GM19468 (cell line): Measurements from ENCODE around the gene B9D1.
"Not testable (repeated sequence)": the region's sequence is repeated elsewhere in the genome, so short reads cannot be mapped to it uniquely, and the experiment has no call there.

Experiments
- ATAC-seq: cut with Tn5 transposase; IDR thresholded peaks from one replicate; pipeline ENCODE4 v1.9.1; 2021; ENCODE audit warnings: mild to moderate bottlenecking, moderate library complexity, moderate number of reproducible peaks; ENCODE audit not compliant: unreplicated experiment; ENCODE audit errors: extremely low read depth

Gene B9D1

DNA sequence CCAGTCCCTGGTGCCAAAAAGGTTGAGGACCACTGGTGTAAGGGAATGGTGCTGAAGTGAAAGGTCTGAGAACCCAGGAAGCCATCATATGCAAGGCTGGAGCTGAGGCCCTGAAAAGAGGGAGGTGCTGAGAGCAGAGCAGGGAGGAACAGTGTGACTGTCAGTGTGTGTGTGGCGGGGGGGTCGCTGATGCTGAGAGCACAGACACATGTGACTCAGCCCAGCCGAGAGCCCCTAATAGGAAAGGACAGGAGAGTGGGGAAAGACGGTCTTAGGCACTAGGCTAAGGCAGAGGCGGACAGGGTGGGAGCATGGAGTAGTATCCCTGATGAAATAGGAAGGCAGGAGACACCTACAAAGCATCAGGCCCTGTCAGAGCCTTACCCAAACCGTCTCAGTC, 1.2 kb downstream of the B9D1 start:
- ATAC-seq: no peak

- no peak for ATAC-seq
Observed at GRCh38 chr17:19360772-19361171, 1.8 kb downstream of the B9D1 start.

GRCh38 chr17:19359856-19360255, 2.7 kb downstream of the B9D1 start:
- no peak for ATAC-seq

DNA sequence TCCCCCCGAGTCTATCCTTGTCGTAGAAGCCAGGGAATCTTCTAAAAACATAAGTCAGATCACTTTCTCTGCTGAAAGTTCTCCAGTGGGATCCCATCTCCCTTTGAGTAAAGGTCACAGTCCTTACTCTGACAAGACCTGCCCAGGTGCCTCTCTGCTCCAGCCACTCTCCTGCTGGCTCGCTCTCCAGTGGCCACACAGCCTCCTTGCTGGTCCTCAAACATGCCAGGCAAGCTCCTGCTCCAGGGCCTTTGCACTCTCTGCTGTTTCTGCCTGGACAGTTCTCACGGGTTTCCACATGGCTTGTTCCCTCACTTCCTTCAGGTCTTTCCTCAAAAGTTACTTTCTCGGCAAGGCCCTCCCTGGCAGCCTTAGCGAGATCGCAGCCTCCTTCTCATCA, 3.4 kb downstream of the B9D1 start:
- ATAC-seq: no peak

GRCh38 chr17:19357761-19358160, 4.8 kb downstream of the B9D1 start:
- no peak for ATAC-seq

DNA sequence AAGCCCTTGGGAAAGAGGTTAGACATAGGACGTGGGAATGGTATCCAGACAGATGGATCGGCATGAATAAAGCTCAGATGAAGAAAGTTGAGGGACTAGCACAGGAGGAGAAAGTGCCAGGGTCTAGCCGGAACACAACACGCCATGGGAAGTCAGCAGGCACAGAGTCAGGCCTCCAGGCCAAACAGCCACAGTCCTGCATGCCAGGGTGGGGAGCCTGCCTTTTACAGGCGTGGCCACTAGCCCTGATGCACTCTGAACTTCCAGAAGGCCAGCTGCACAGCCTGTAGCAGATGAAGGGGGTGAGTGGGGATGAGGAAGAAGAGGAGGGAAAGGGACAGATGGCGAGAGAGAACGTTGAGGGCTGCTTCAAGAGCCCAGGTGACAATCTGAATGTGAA, 5.2 kb downstream of the B9D1 start:
- no peak for ATAC-seq

GRCh38 chr17:19354748-19355147, 7.8 kb downstream of the B9D1 start:
- no peak for ATAC-seq

DNA sequence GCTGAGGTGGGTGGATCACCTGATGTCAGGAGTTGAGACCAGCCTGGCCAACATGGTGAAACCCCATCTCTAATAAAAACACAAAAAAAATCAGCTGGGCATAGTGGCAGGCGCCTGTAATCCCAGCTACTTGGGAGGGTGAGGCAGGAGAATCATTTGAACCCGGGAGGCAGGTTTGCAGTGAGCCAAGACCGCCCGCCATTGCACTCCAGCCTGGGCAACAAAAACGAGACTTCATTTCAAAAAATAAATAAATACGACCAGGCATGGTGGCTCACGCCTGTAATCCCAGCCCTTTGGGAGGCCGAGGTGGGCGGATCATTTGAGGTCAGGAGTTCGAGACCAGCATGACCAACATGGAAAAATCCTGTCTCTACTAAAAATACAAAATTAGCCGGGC, 9.1 kb downstream of the B9D1 start:
- not testable (repeated sequence) for ATAC-seq

DNA sequence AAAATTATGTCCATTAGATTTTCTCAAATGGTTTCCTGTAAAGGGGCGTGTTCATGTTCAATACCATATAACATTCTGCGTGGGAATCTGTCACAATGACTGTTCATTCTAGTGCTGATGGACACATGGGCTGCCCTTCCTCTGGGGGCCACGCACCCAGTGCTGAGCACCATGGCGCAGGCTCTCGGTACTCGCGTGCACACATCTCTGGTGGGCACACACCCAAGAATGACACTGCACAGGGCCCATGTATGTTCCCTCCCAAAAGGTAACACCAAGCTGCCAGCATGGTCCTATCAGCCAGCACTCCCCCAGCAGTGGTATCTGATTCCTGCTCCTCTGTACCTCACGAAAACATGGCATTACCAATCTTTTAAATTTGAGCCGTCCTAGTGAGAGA, 13.7 kb downstream of the B9D1 start:
- no peak for ATAC-seq

GRCh38 chr17:19348081-19348650, 14.4 kb downstream of the B9D1 start:
- no peak for ATAC-seq

- no peak for ATAC-seq
Observed at GRCh38 chr17:19347323-19348080, 15.0 kb downstream of the B9D1 start.

GRCh38 chr17:19346351-19347255, 15.9 kb downstream of the B9D1 start:
- no peak for ATAC-seq

GRCh38 chr17:19345486-19346350, 16.8 kb downstream of the B9D1 start:
- no peak for ATAC-seq

GRCh38 chr17:19345067-19345460, 17.5 kb downstream of the B9D1 start:
- no peak for ATAC-seq

- no peak for ATAC-seq
Observed at GRCh38 chr17:19344311-19345066, 18.0 kb downstream of the B9D1 start.

GRCh38 chr17:19343671-19344151, 18.8 kb downstream of the B9D1 start:
- no peak for ATAC-seq

- no peak for ATAC-seq
Observed at GRCh38 chr17:19343256-19343630, 19.3 kb downstream of the B9D1 start.

GRCh38 chr17:19342611-19343255, 19.8 kb downstream of the B9D1 start:
- ATAC-seq: no peak
